Astrocyte (in vitro differentiated cells and primary cell): ENCODE results near the gene NUP210. TPM values are rescaled to one million over a fixed set of nuclear protein-coding genes. Genes with fewer than 3 reads are reported as not detected.

Experiments
- DNase-seq: peaks from one replicate; pipeline ENCODE4 v3.0.0-alpha.2; 2010; ENCODE audit warnings: low read depth
- FAIRE-seq: peaks from 2 replicates; lab custom pipeline; 2011; peaks lifted over from hg19 to GRCh38; lab: Jason Lieb, UNC
- H2AFZ ChIP-seq: 2 replicates; pipeline ENCODE4 v1.6.0; 2012; ENCODE audit warnings: low read depth, low read length, inconsistent platforms
- H3K27ac ChIP-seq: 2 replicates; pipeline ENCODE4 v1.5.1; 2011; ENCODE audit warnings: low read depth, low read length, inconsistent platforms
- H3K27me3 ChIP-seq: 2 replicates; pipeline ENCODE4 v1.6.0; 2011; ENCODE audit warnings: low read length, inconsistent platforms; ENCODE audit not compliant: insufficient read depth
- H3K36me3 ChIP-seq: 2 replicates; pipeline ENCODE4 v1.5.1; 2011; ENCODE audit warnings: low read length, inconsistent platforms; ENCODE audit not compliant: insufficient read depth
- H3K4me1 ChIP-seq: 2 replicates; pipeline ENCODE4 v1.5.1; 2011; ENCODE audit warnings: low read length, inconsistent platforms; ENCODE audit not compliant: insufficient read depth
- H3K4me2 ChIP-seq: 2 replicates; pipeline ENCODE4 v1.6.0; 2012; ENCODE audit warnings: low read length, inconsistent platforms
- H3K4me3 ChIP-seq: 2 replicates; pipeline ENCODE4 v1.5.1; 2011; ENCODE audit warnings: low read depth, mild to moderate bottlenecking, low read length, inconsistent platforms; ENCODE audit not compliant: insufficient read depth
- H3K79me2 ChIP-seq: 2 replicates; pipeline ENCODE4 v1.6.0; 2012; ENCODE audit warnings: mild to moderate bottlenecking, low read length, inconsistent platforms; ENCODE audit not compliant: insufficient read depth
- H3K9ac ChIP-seq: 2 replicates; pipeline ENCODE4 v1.6.0; 2012; ENCODE audit warnings: mild to moderate bottlenecking, low read length, inconsistent platforms
- H3K9me3 ChIP-seq: 2 replicates; pipeline ENCODE4 v1.5.1; 2012; ENCODE audit warnings: low read depth, mild to moderate bottlenecking, low read length, inconsistent platforms; ENCODE audit not compliant: insufficient read depth
- H4K20me1 ChIP-seq: 2 replicates; pipeline ENCODE4 v1.6.0; 2012; ENCODE audit warnings: low read length, inconsistent platforms; ENCODE audit not compliant: insufficient read depth
- H3K27ac Mint-ChIP-seq: one replicate; pipeline ENCODE4 v1.8.0; 2021; ENCODE audit warnings: mild to moderate bottlenecking, mixed read lengths; ENCODE audit not compliant: unreplicated experiment
- H3K27me3 Mint-ChIP-seq: one replicate; pipeline ENCODE4 v1.8.0; 2021; ENCODE audit warnings: low read depth, mixed read lengths; ENCODE audit not compliant: unreplicated experiment
- H3K36me3 Mint-ChIP-seq: one replicate; pipeline ENCODE4 v1.8.0; 2021; ENCODE audit warnings: low read depth, mixed read lengths; ENCODE audit not compliant: unreplicated experiment
- H3K4me1 Mint-ChIP-seq: one replicate; pipeline ENCODE4 v1.8.0; 2021; ENCODE audit warnings: low read depth, mixed read lengths; ENCODE audit not compliant: unreplicated experiment
- H3K4me3 Mint-ChIP-seq: one replicate; pipeline ENCODE4 v1.8.0; 2021; ENCODE audit warnings: mild to moderate bottlenecking, moderate library complexity, mixed read lengths; ENCODE audit not compliant: unreplicated experiment
- H3K9me3 Mint-ChIP-seq: one replicate; pipeline ENCODE4 v1.8.0; 2021; ENCODE audit warnings: mild to moderate bottlenecking, mixed read lengths; ENCODE audit not compliant: unreplicated experiment
- CTCF ChIP-seq: IDR thresholded peaks from 2 replicates; pipeline ENCODE4 v1.5.1; 2011; ENCODE audit warnings: low read depth, mild to moderate bottlenecking, inconsistent platforms, low read length, moderate library complexity; ENCODE audit not compliant: insufficient read depth
- EZH2 ChIP-seq: IDR thresholded peaks from 2 replicates; pipeline ENCODE4 v1.6.1; 2012; ENCODE audit warnings: mild to moderate bottlenecking, low read length, inconsistent platforms; ENCODE audit not compliant: insufficient read depth
- total RNA-seq: library from RNA; stranded (reverse); gene quantifications from 2 replicates; pipeline ENCODE4 v1.2.1, GENCODE V29; 2021

The NUP210 gene
- total RNA-seq, 1 donor from 2014 or later, result 1.2 TPM

- Mint-ChIP-seq H3K4me3 (no peak overlapping the region), H3K27ac (no peak overlapping the region), H3K27me3 (peaks cover 7% of the 10 kb centered on the region), H3K4me1 (no peaks in the 10 kb centered on the region), H3K9me3 (peaks cover 15% of the 10 kb centered on the region), H3K36me3 (peaks cover 2% of the 10 kb centered on the region)
- no peak overlapping the region for H3K4me2 ChIP-seq
- H3K79me2 ChIP-seq, result no peaks in the 10 kb centered on the region
- H3K9me3 ChIP-seq, result peaks cover 11% of the 10 kb centered on the region
- no peaks in the 10 kb centered on the region for H3K36me3 ChIP-seq
- DNase-seq (no peak), FAIRE-seq (no peak)
- TF ChIP-seq EZH2 (no peak), CTCF (no peak)
- no peaks in the 10 kb centered on the region for H3K4me1 ChIP-seq
- H3K27me3 ChIP-seq, result peaks cover 18% of the 10 kb centered on the region
- H2AFZ ChIP-seq, result no peak overlapping the region
- no peaks in the 10 kb centered on the region for H4K20me1 ChIP-seq
- no peak overlapping the region for H3K27ac ChIP-seq
- H3K9ac ChIP-seq, result no peak overlapping the region
- H3K4me3 ChIP-seq, result no peak overlapping the region
These were observed 132.3 kb downstream of the NUP210 start for GRCh38 chr3:13287833-13288232.

- Histone ChIP-seq H3K4me2 (no peak overlapping the region), H3K27ac (no peak overlapping the region), H2AFZ (no peak overlapping the region), H3K9ac (no peak overlapping the region), H3K9me3 (peaks cover 11% of the 10 kb centered on the region), H3K79me2 (no peaks in the 10 kb centered on the region), H4K20me1 (no peaks in the 10 kb centered on the region), H3K4me1 (peaks cover 5% of the 10 kb centered on the region), H3K36me3 (no peaks in the 10 kb centered on the region), H3K4me3 (no peak overlapping the region), H3K27me3 (peaks cover 23% of the 10 kb centered on the region)
- H3K9me3 Mint-ChIP-seq, result peaks cover 15% of the 10 kb centered on the region
- FAIRE-seq (no peak), DNase-seq (no peak)
- H3K4me1 Mint-ChIP-seq, result no peaks in the 10 kb centered on the region
- TF ChIP-seq CTCF (no peak), EZH2 (no peak)
- H3K27ac Mint-ChIP-seq, result no peak overlapping the region
- peaks cover 7% of the 10 kb centered on the region for H3K27me3 Mint-ChIP-seq
- no peak overlapping the region for H3K4me3 Mint-ChIP-seq
- H3K36me3 Mint-ChIP-seq, result peaks cover 2% of the 10 kb centered on the region
These were observed 133.2 kb downstream of the NUP210 start for GRCh38 chr3:13286873-13287272.

- peaks cover 2% of the 10 kb centered on the region for H3K36me3 Mint-ChIP-seq
- H3K4me1 ChIP-seq, result peaks cover 6% of the 10 kb centered on the region
- H2AFZ ChIP-seq, result no peak overlapping the region
- H3K4me2 ChIP-seq, result no peak overlapping the region
- no peak overlapping the region for H3K4me3 Mint-ChIP-seq
- H3K9me3 ChIP-seq, result peaks cover 11% of the 10 kb centered on the region
- peaks cover 5% of the 10 kb centered on the region for H3K4me1 Mint-ChIP-seq
- H3K27ac Mint-ChIP-seq, result no peak overlapping the region
- FAIRE-seq, result no peak
- peaks cover 22% of the 10 kb centered on the region for H3K27me3 ChIP-seq
- no peaks in the 10 kb centered on the region for H3K79me2 ChIP-seq
- peaks cover 4% of the 10 kb centered on the region for H3K27me3 Mint-ChIP-seq
- no peaks in the 10 kb centered on the region for H3K36me3 ChIP-seq
- no peak for TF ChIP-seq CTCF
- no peak for TF ChIP-seq EZH2
- H3K9ac ChIP-seq, result no peak overlapping the region
- H3K9me3 Mint-ChIP-seq, result peaks cover 15% of the 10 kb centered on the region
- no peaks in the 10 kb centered on the region for H4K20me1 ChIP-seq
- no peak overlapping the region for H3K4me3 ChIP-seq
- DNase-seq, result no peak
- H3K27ac ChIP-seq, result no peak overlapping the region
These were observed 135.0 kb downstream of the NUP210 start for GRCh38 chr3:13285007-13285567.
